Activated B cell treated with CpG ODN at 0.5 μM for 24 hours (primary cell): ENCODE results near the gene NHERF1. TPM values are rescaled to one million over a fixed set of nuclear protein-coding genes. Genes with fewer than 3 reads are reported as not detected.

Source experiments
- ATAC-seq: fragments of 200-7000 bp; cut with Tn5 transposase; one replicate; pipeline ENCODE4 v1.10.0; 2021; ENCODE audit warnings: low read depth, mild to moderate bottlenecking, moderate library complexity
- CTCF ChIA-PET: fragments of 350-600 bp; sonication (Branson Sonifier 250); formaldehyde crosslinking; loops from one replicate; lab custom pipeline; 2021; ENCODE audit warnings: antibody characterized with exemption; lab: Charles Lee
- POLR2A ChIA-PET: fragments of 350-600 bp; sonication (Branson Sonifier 250); formaldehyde crosslinking; loops from one replicate; lab custom pipeline; 2021; ENCODE audit warnings: antibody characterized with exemption; lab: Charles Lee
- DNase-seq: peaks from one replicate; pipeline ENCODE4 v3.0.0; 2022
- H3K27ac Mint-ChIP-seq: one replicate; pipeline ENCODE4 v1.8.0; 2020; ENCODE audit warnings: mixed read lengths
- H3K27me3 Mint-ChIP-seq: one replicate; pipeline ENCODE4 v1.8.0; 2021; ENCODE audit warnings: mixed read lengths
- H3K36me3 Mint-ChIP-seq: one replicate; pipeline ENCODE4 v1.8.0; 2021; ENCODE audit warnings: low read depth, mixed read lengths
- H3K4me1 Mint-ChIP-seq: one replicate; pipeline ENCODE4 v1.8.0; 2021; ENCODE audit warnings: mixed read lengths
- H3K4me3 Mint-ChIP-seq: one replicate; pipeline ENCODE4 v1.8.0; 2020; ENCODE audit warnings: mild to moderate bottlenecking, mixed read lengths
- H3K9me3 Mint-ChIP-seq: one replicate; pipeline ENCODE4 v1.8.0; 2020; ENCODE audit warnings: mixed read lengths
- CTCF ChIP-seq: fragments of 200-600 bp; IDR thresholded peaks from one replicate; pipeline ENCODE4 v1.8.0; 2022; ENCODE audit warnings: antibody characterized with exemption, mild to moderate bottlenecking
- intact Hi-C: fragments of 100-400 bp; cut with micrococcal nuclease; formaldehyde crosslinking; loops from one replicate; pipeline ENCODE4 v1.15.1; 2024
- total RNA-seq: library from RNA; stranded (reverse); gene quantifications from 2 replicates; pipeline ENCODE4 v1.2.3, GENCODE V29; 2022

NHERF1 gene
- total RNA-seq, 1 donor from 2014 or later = 34.5 TPM

- ChIA-PET CTCF (interaction anchor here (1.5 kb wide), 1 partner anchor 111 kb away, joined by 3 read pairs; no protein-coding TSS in a partner anchor), POLR2A (no interaction called here)
- intact Hi-C loops = no loop called here
- DNase-seq = no peak
- TF ChIP-seq CTCF = no peak
- Mint-ChIP-seq H3K27me3 (no peaks in the 10 kb centered on the region), H3K4me1 (peaks cover 7% of the 10 kb centered on the region), H3K9me3 (no peaks in the 10 kb centered on the region), H3K36me3 (peaks cover 68% of the 10 kb centered on the region), H3K27ac (peak overlapping the region; percentile 14), H3K4me3 (no peak overlapping the region)
- no peak for ATAC-seq
Observed at GRCh38 chr17:74768069-74768762, 19.8 kb downstream of the NHERF1 start.

- H3K27me3 Mint-ChIP-seq = no peaks in the 10 kb centered on the region
- DNase-seq = no peak
- H3K27ac Mint-ChIP-seq = no peak overlapping the region
- no peaks in the 10 kb centered on the region for H3K9me3 Mint-ChIP-seq
- CTCF ChIA-PET = interaction anchor here (3.2 to 3.5 kb wide), 2 partner anchors 23 to 112 kb away, joined by 53 to 70 read pairs; no protein-coding TSS in a partner anchor
- intact Hi-C loops = no loop called here
- TF ChIP-seq CTCF = no peak
- no peak overlapping the region for H3K4me3 Mint-ChIP-seq
- no peak for ATAC-seq
- peaks cover 73% of the 10 kb centered on the region for H3K36me3 Mint-ChIP-seq
- POLR2A ChIA-PET = interaction anchor here (1.2 to 1.6 kb wide), 2 partner anchors 20 to 23 kb away, joined by 4 to 5 read pairs; no protein-coding TSS in a partner anchor
- H3K4me1 Mint-ChIP-seq = peaks cover 8% of the 10 kb centered on the region
Observed at GRCh38 chr17:74768763-74769114, 20.3 kb downstream of the NHERF1 start.

- no peaks in the 10 kb centered on the region for H3K27me3 Mint-ChIP-seq
- no peak overlapping the region for H3K27ac Mint-ChIP-seq
- ATAC-seq = no peak
- intact Hi-C loops = no loop called here
- no peak for TF ChIP-seq CTCF
- no peak overlapping the region for H3K4me3 Mint-ChIP-seq
- H3K9me3 Mint-ChIP-seq = no peaks in the 10 kb centered on the region
- ChIA-PET POLR2A (interaction anchor here (0.6 to 1.6 kb wide), 4 partner anchors 20 to 33 kb away, joined by 3 to 5 read pairs (median 4); partner anchors contain the start of gene RAB37), CTCF (interaction anchor here (0.5 to 3.5 kb wide), 6 partner anchors 9 to 178 kb away, joined by 3 to 70 read pairs (median 4); partner anchors contain the start of gene CD300LD)
- no peak for DNase-seq
- peaks cover 12% of the 10 kb centered on the region for H3K4me1 Mint-ChIP-seq
- peaks cover 78% of the 10 kb centered on the region for H3K36me3 Mint-ChIP-seq
Observed at GRCh38 chr17:74769266-74769855, 20.9 kb downstream of the NHERF1 start.

GRCh38 chr17:74769856-74770497, 21.5 kb downstream of the NHERF1 start:
- POLR2A ChIA-PET = interaction anchor here (0.6 to 1.6 kb wide), 10 partner anchors 10 to 113 kb away, joined by 3 to 7 read pairs (median 4); partner anchors contain the start of gene RAB37
- CTCF ChIA-PET = interaction anchor here (0.5 to 3.5 kb wide), 14 partner anchors 9 to 203 kb away, joined by 3 to 70 read pairs (median 5); partner anchors contain the start of genes CD300H, CD300LD, FDXR and RAB37
- Mint-ChIP-seq H3K27me3 (no peaks in the 10 kb centered on the region), H3K36me3 (peaks cover 74% of the 10 kb centered on the region), H3K4me3 (no peak overlapping the region), H3K27ac (no peak overlapping the region), H3K4me1 (peaks cover 12% of the 10 kb centered on the region), H3K9me3 (no peaks in the 10 kb centered on the region)
- ATAC-seq (no peak), DNase-seq (no peak)
- intact Hi-C loops = loop anchor here (1.0 kb wide), 3 partner anchors 21 to 113 kb away; no protein-coding TSS in a partner anchor
- no peak for TF ChIP-seq CTCF
